ENCODE measurements around the gene STAT6. TPM values are rescaled to one million over a fixed set of nuclear protein-coding genes. Genes with fewer than 3 reads are reported as not detected.
A peak's percentile ranks its signal among the peaks of the same experiment; 100 is the strongest.
"Not testable (repeated sequence)": the region's sequence is repeated elsewhere in the genome, so short reads cannot be mapped to it uniquely, and the experiment has no call there.

The STAT6 gene
- polyA plus RNA-seq, 5 donors, result 131 to 169 (median 162) TPM

GRCh38 chr12:57128519-57129247 lies 17.5 kb upstream of the STAT6 start:
- no peak for DNase-seq

GRCh38 chr12:57127726-57128518 lies 16.8 kb upstream of the STAT6 start, which contains the start of gene LRP1:
TSS of gene LRP1 (plus strand) at chr12:57128483. CDS start at chr12:57128965, 482 bp downstream.
- DNase-seq, result peak; percentile 91

- no peak for DNase-seq
Measured at GRCh38 chr12:57127101-57127725, 16.1 kb upstream of the STAT6 start.

GRCh38 chr12:57126561-57126960 lies 15.4 kb upstream of the STAT6 start:
- DNase-seq, result no peak

GRCh38 chr12:57126061-57126460 lies 14.9 kb upstream of the STAT6 start:
- no peak for DNase-seq

GRCh38 chr12:57124261-57124877 lies 13.2 kb upstream of the STAT6 start:
- DNase-seq, result peak in 1 of 2 donors; percentile 75

- DNase-seq, result no peak
Measured at GRCh38 chr12:57123813-57124212, 12.7 kb upstream of the STAT6 start.

GRCh38 chr12:57120718-57121117 lies 9.6 kb upstream of the STAT6 start:
- not testable (repeated sequence) for DNase-seq

- no peak for DNase-seq
Measured at GRCh38 chr12:57119294-57120085, 8.3 kb upstream of the STAT6 start.

- no peak for DNase-seq
Measured at GRCh38 chr12:57118711-57119271, 7.6 kb upstream of the STAT6 start.

- DNase-seq, result no peak
Measured at GRCh38 chr12:57116580-57117281, 5.6 kb upstream of the STAT6 start.

- no peak for DNase-seq
Measured at GRCh38 chr12:57112492-57113294, 1.5 kb upstream of the STAT6 start.

- DNase-seq, result peak in 1 of 2 donors; percentile 55
Measured at GRCh38 chr12:57110104-57111030, 795 bp downstream of the STAT6 start.

GRCh38 chr12:57109207-57110103 lies 1.7 kb downstream of the STAT6 start:
- DNase-seq, result no peak

- no peak for DNase-seq
Measured at GRCh38 chr12:57107456-57108155, 3.6 kb downstream of the STAT6 start.

GRCh38 chr12:57106021-57106708 lies 5.0 kb downstream of the STAT6 start:
- no peak for DNase-seq
